ENCODE measurements around the gene NOL6. TPM values are rescaled to one million over a fixed set of nuclear protein-coding genes. Genes with fewer than 3 reads are reported as not detected.

NOL6 gene
- total RNA-seq, 1 donor from 2014 or later: 60.1 TPM

DNA sequence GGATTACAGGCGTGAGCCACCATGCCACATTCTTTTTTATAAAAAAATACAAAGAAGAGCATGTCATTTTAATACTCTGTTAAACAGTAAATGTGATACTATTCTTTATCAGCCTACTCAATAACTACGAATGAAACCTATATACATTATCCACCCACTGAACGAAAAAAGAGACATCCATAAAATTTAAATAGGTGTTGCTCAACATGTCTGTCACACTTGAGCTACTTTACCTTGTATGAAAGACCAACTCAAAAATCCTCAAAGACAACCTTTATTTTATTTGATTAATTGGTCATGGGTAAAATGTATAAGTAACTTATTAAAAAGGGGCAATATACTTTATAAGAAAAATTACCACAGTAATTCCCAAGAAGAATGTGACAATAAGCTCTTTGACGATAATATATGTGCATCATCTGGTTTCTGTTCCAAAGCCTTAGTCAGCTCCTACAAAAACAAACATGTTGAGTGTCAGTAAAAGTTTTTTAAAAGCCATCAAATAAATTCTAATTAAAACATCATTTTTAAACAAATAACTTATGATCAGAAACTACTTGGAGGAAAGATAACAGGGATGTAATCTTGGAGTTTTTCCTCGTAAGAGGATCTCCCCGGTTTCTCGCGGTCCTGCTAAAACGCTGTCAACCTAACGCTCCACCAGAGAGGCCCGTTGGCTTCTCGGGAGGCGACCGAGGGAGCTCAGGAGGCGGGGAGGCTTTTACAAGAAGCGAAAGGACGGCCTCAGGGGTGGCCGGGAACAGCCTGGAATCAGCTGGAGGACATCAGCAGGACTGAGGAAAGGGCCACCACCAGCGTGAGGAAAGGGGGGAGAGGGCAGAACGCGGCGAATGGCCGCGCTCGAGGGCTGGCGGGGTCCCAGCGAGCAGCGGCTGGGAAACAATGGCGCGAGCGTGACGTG lies 36.8 kb upstream of the NOL6 start:
- Mint-ChIP-seq H3K27me3 (ENCODE audit: low read depth, unreplicated experiment) (no peaks in the 10 kb centered on the region), H3K36me3 (ENCODE audit: low read depth, unreplicated experiment) (peaks cover 3% of the 10 kb centered on the region), H3K4me3 (ENCODE audit: unreplicated experiment) (peak overlapping the region; percentile 93), H3K9me3 (ENCODE audit: unreplicated experiment) (no peaks in the 10 kb centered on the region), H3K27ac (ENCODE audit: unreplicated experiment) (peak overlapping the region; percentile 99), H3K4me1 (ENCODE audit: low read depth, unreplicated experiment) (peaks cover 15% of the 10 kb centered on the region)
- Histone ChIP-seq H3K79me2 (ENCODE audit: insufficient read depth, low read length) (no peaks in the 10 kb centered on the region), H3K27ac (ENCODE audit: low read depth, low read length) (peak overlapping the region; percentile 97), H2AFZ (ENCODE audit: low read depth, low read length) (peak overlapping the region; percentile 93), H4K20me1 (ENCODE audit: insufficient read depth, low read length) (no peaks in the 10 kb centered on the region), H3K4me1 (ENCODE audit: insufficient read depth, low read length) (peaks cover 10% of the 10 kb centered on the region), H3K27me3 (ENCODE audit: insufficient read depth, low read length) (no peaks in the 10 kb centered on the region), H3K9me3 (ENCODE audit: insufficient read depth, low read depth, low read length) (no peaks in the 10 kb centered on the region), H3K36me3 (ENCODE audit: insufficient read depth, low read length) (no peaks in the 10 kb centered on the region), H3K4me3 (ENCODE audit: insufficient read depth, low read depth, low read length) (peak overlapping the region; percentile 72), H3K9ac (ENCODE audit: low read length) (peak overlapping the region; percentile 92), H3K4me2 (ENCODE audit: low read length) (peak overlapping the region; percentile 86)
- FAIRE-seq (no peak), DNase-seq (ENCODE audit: low read depth) (peak; percentile 42)
- TF ChIP-seq EZH2 (IDR thresholded peaks at IDR 0.05; ENCODE audit: insufficient read depth, low read length): no peak
- TF ChIP-seq, protein P1, sequence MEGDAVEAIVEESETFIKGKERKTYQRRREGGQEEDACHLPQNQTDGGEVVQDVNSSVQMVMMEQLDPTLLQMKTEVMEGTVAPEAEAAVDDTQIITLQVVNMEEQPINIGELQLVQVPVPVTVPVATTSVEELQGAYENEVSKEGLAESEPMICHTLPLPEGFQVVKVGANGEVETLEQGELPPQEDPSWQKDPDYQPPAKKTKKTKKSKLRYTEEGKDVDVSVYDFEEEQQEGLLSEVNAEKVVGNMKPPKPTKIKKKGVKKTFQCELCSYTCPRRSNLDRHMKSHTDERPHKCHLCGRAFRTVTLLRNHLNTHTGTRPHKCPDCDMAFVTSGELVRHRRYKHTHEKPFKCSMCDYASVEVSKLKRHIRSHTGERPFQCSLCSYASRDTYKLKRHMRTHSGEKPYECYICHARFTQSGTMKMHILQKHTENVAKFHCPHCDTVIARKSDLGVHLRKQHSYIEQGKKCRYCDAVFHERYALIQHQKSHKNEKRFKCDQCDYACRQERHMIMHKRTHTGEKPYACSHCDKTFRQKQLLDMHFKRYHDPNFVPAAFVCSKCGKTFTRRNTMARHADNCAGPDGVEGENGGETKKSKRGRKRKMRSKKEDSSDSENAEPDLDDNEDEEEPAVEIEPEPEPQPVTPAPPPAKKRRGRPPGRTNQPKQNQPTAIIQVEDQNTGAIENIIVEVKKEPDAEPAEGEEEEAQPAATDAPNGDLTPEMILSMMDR (IDR thresholded peaks at IDR 0.05; ENCODE audit: insufficient read depth, low read depth, low read length): no peak

DNA sequence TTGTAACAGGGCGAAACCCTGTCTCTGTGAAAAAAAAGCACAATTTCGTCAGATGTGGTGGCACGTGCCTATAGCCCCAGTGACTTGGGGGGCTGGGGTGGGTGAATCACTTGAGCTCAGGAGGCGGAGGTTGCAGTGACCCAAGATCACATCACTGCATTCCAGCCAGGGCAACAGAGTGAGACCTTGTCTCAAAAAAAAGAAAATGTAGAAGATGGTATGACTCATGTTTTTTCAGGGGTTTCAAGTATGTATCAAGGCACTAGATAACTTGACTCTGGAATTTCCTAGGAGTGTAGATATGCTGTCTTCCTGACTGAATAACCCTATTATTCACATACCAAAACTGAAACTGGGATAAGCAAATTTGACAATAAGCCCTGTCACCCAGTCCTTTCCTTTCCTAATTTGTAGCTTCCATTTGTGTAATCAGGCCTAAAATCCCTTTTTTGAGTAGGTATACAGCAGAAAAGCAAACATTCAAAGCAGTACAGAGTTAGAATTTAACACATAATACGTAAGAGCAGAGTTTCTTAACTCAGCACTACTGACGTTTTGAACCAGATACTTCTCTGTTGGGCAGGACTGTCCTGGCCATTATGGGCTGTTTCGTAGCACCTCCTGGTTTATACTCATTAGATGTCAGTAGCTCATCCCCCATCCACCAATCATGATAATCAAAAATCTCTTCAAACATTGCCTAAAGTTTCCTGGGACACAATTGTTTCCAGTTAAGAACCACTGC lies 33.1 kb upstream of the NOL6 start:
- no peaks in the 10 kb centered on the region for H3K27me3 Mint-ChIP-seq (ENCODE audit: low read depth, unreplicated experiment)
- H3K9me3 Mint-ChIP-seq (ENCODE audit: unreplicated experiment): no peaks in the 10 kb centered on the region
- peak overlapping the region; percentile 77 for H3K9ac ChIP-seq (ENCODE audit: low read length)
- no peaks in the 10 kb centered on the region for H3K9me3 ChIP-seq (ENCODE audit: insufficient read depth, low read depth, low read length)
- peaks cover 14% of the 10 kb centered on the region for H3K4me1 Mint-ChIP-seq (ENCODE audit: low read depth, unreplicated experiment)
- peak overlapping the region; percentile 98 for H3K27ac Mint-ChIP-seq (ENCODE audit: unreplicated experiment)
- H3K4me3 Mint-ChIP-seq (ENCODE audit: unreplicated experiment): peak overlapping the region; percentile 57
- H2AFZ ChIP-seq (ENCODE audit: low read depth, low read length): peak overlapping the region; percentile 1
- peak overlapping the region; percentile 89 for H3K27ac ChIP-seq (ENCODE audit: low read depth, low read length)
- H3K79me2 ChIP-seq (ENCODE audit: insufficient read depth, low read length): no peaks in the 10 kb centered on the region
- H3K36me3 ChIP-seq (ENCODE audit: insufficient read depth, low read length): no peaks in the 10 kb centered on the region
- H4K20me1 ChIP-seq (ENCODE audit: insufficient read depth, low read length): no peaks in the 10 kb centered on the region
- no peaks in the 10 kb centered on the region for H3K27me3 ChIP-seq (ENCODE audit: insufficient read depth, low read length)
- peak overlapping the region; percentile 84 for H3K4me2 ChIP-seq (ENCODE audit: low read length)
- DNase-seq (ENCODE audit: low read depth) (peak; percentile 98), FAIRE-seq (peak; percentile 100)
- H3K4me1 ChIP-seq (ENCODE audit: insufficient read depth, low read length): peaks cover 10% of the 10 kb centered on the region
- TF ChIP-seq, protein P1 (IDR thresholded peaks at IDR 0.05; ENCODE audit: insufficient read depth, low read depth, low read length): no peak
- no peak for TF ChIP-seq EZH2 (IDR thresholded peaks at IDR 0.05; ENCODE audit: insufficient read depth, low read length)
- H3K36me3 Mint-ChIP-seq (ENCODE audit: low read depth, unreplicated experiment): no peaks in the 10 kb centered on the region
- peak overlapping the region; percentile 63 for H3K4me3 ChIP-seq (ENCODE audit: insufficient read depth, low read depth, low read length)
